ENCODE measurements around the gene NFX1. TPM values are rescaled to one million over a fixed set of nuclear protein-coding genes. Genes with fewer than 3 reads are reported as not detected.

Gene NFX1
- total RNA-seq, 2 experiments from 2014 or later, result 38.8 to 39.8 TPM

GRCh38 chr9:33291031-33291397 lies 698 bp downstream of the NFX1 start:
- ChIA-PET CTCF (interaction anchor here (1.0 to 3.0 kb wide), 4 partner anchors 14 to 176 kb away, joined by 3 to 14 read pairs (median 6); no protein-coding TSS in a partner anchor), POLR2A (interaction anchor here (0.5 to 1.7 kb wide), 17 partner anchors 9 to 268 kb away, joined by 3 to 22 read pairs (median 5); partner anchors contain the start of genes B4GALT1, BAG1, CHMP5 and DNAJA1)
- Mint-ChIP-seq H3K36me3 (ENCODE audit: low read depth) (peaks cover 40% of the 10 kb centered on the region), H3K27me3 (ENCODE audit: low read depth) (no peaks in the 10 kb centered on the region), H3K4me1 (ENCODE audit: low read depth) (peaks cover 63% of the 10 kb centered on the region), H3K4me3 (peak overlapping the region; percentile 97), H3K27ac (peak overlapping the region; percentile 100), H3K9me3 (ENCODE audit: insufficient read depth) (no peaks in the 10 kb centered on the region)
- DNase-seq, result no peak
- no peak for ATAC-seq

DNA sequence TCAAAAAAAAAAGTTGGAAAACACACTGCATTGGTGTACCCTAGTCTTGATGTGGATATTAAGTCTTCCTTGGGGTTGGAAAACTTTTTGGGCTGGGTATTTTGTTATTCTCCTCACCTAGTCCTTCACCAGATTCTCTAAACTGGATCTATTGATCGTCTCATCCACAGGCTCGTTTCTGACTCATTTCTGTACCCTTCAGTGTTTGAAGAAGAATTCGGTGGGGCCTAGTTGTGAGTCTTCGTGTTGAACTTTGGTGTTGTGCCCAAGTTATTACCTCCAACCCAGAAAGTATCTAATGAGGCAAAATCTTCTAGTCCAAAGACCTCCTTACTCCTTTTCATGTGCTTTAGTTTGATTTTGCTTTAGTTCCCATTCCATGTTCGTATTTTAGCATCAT lies 1.6 kb downstream of the NFX1 start:
- H3K36me3 Mint-ChIP-seq (ENCODE audit: low read depth), result peaks cover 43% of the 10 kb centered on the region
- no peaks in the 10 kb centered on the region for H3K27me3 Mint-ChIP-seq (ENCODE audit: low read depth)
- no peak for ATAC-seq
- no peaks in the 10 kb centered on the region for H3K9me3 Mint-ChIP-seq (ENCODE audit: insufficient read depth)
- H3K4me3 Mint-ChIP-seq, result peak overlapping the region; percentile 97
- H3K27ac Mint-ChIP-seq, result peak overlapping the region; percentile 8
- peaks cover 65% of the 10 kb centered on the region for H3K4me1 Mint-ChIP-seq (ENCODE audit: low read depth)
- ChIA-PET POLR2A (interaction anchor here (0.8 kb wide), 1 partner anchor 11 kb away, joined by 3 read pairs; no protein-coding TSS in a partner anchor), CTCF (interaction anchor here (1.0 to 3.0 kb wide), 2 partner anchors 124 to 175 kb away, joined by 4 to 14 read pairs; no protein-coding TSS in a partner anchor)
- no peak for DNase-seq

- H3K27ac Mint-ChIP-seq, result no peak overlapping the region
- CTCF ChIA-PET, result no interaction called here
Measured at GRCh38 chr9:33293782-33294181, 3.5 kb downstream of the NFX1 start.

DNA sequence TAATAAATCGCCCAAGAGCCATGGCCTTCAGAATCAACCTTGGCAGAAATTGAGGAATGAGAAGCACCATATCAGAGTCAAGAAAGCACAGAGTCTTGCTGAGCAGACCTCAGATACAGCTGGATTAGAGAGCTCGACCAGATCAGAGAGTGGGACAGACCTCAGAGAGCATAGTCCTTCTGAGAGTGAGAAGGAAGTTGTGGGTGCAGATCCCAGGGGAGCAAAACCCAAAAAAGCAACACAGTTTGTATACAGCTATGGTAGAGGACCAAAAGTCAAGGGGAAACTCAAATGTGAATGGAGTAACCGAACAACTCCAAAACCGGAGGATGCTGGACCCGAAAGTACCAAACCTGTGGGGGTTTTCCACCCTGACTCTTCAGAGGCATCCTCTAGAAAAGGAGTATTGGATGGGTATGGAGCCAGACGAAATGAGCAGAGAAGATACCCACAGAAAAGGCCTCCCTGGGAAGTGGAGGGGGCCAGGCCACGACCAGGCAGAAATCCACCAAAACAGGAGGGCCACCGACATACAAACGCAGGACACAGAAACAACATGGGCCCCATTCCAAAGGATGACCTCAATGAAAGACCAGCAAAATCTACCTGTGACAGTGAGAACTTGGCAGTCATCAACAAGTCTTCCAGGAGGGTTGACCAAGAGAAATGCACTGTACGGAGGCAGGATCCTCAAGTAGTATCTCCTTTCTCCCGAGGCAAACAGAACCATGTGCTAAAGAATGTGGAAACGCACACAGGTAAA lies 4.5 kb downstream of the NFX1 start:
- H3K27me3 Mint-ChIP-seq (ENCODE audit: low read depth), result no peaks in the 10 kb centered on the region
- POLR2A ChIA-PET, result no interaction called here
- ATAC-seq, result no peak
- H3K27ac Mint-ChIP-seq, result peak overlapping the region; percentile 6
- peaks cover 80% of the 10 kb centered on the region for H3K4me1 Mint-ChIP-seq (ENCODE audit: low read depth)
- CTCF ChIA-PET, result no interaction called here
- no peaks in the 10 kb centered on the region for H3K9me3 Mint-ChIP-seq (ENCODE audit: insufficient read depth)
- peaks cover 70% of the 10 kb centered on the region for H3K36me3 Mint-ChIP-seq (ENCODE audit: low read depth)
- DNase-seq, result no peak
- H3K4me3 Mint-ChIP-seq, result no peak overlapping the region

More at GRCh38 chr9:33293782-33294181, 3.5 kb downstream of the NFX1 start:
- DNase-seq, result no peak
- H3K36me3 Mint-ChIP-seq (ENCODE audit: low read depth), result peaks cover 61% of the 10 kb centered on the region
- POLR2A ChIA-PET, result no interaction called here
- peaks cover 73% of the 10 kb centered on the region for H3K4me1 Mint-ChIP-seq (ENCODE audit: low read depth)
- H3K9me3 Mint-ChIP-seq (ENCODE audit: insufficient read depth), result no peaks in the 10 kb centered on the region
- no peak for ATAC-seq
- H3K4me3 Mint-ChIP-seq, result no peak overlapping the region
- H3K27me3 Mint-ChIP-seq (ENCODE audit: low read depth), result no peaks in the 10 kb centered on the region

GRCh38 chr9:33295571-33295970 lies 5.3 kb downstream of the NFX1 start:
- peak overlapping the region; percentile 7 for H3K4me3 Mint-ChIP-seq
- H3K4me1 Mint-ChIP-seq (ENCODE audit: low read depth), result peaks cover 82% of the 10 kb centered on the region
- DNase-seq (no peak), ATAC-seq (no peak)
- no peaks in the 10 kb centered on the region for H3K9me3 Mint-ChIP-seq (ENCODE audit: insufficient read depth)
- peak overlapping the region; percentile 56 for H3K27ac Mint-ChIP-seq
- CTCF ChIA-PET, result interaction anchor here (1.4 kb wide), 1 partner anchor 9 kb away, joined by 4 read pairs; no protein-coding TSS in a partner anchor
- no peaks in the 10 kb centered on the region for H3K27me3 Mint-ChIP-seq (ENCODE audit: low read depth)
- POLR2A ChIA-PET, result interaction anchor here (0.6 kb wide), 1 partner anchor 9 kb away, joined by 3 read pairs; no protein-coding TSS in a partner anchor
- peaks cover 73% of the 10 kb centered on the region for H3K36me3 Mint-ChIP-seq (ENCODE audit: low read depth)

- Mint-ChIP-seq H3K27ac (peak overlapping the region; percentile 53), H3K27me3 (ENCODE audit: low read depth) (no peaks in the 10 kb centered on the region), H3K36me3 (ENCODE audit: low read depth) (peaks cover 69% of the 10 kb centered on the region), H3K9me3 (ENCODE audit: insufficient read depth) (no peaks in the 10 kb centered on the region), H3K4me1 (ENCODE audit: low read depth) (peaks cover 72% of the 10 kb centered on the region), H3K4me3 (peak overlapping the region; percentile 0)
- ChIA-PET CTCF (interaction anchor here (1.1 to 2.3 kb wide), 4 partner anchors 10 to 169 kb away, joined by 3 to 8 read pairs (median 4); no protein-coding TSS in a partner anchor), POLR2A (no interaction called here)
- DNase-seq, result no peak
- peak; percentile 45 for ATAC-seq
Measured at GRCh38 chr9:33297432-33297831, 7.1 kb downstream of the NFX1 start.

GRCh38 chr9:33300546-33300945 lies 10.2 kb downstream of the NFX1 start:
- peaks cover 52% of the 10 kb centered on the region for H3K4me1 Mint-ChIP-seq (ENCODE audit: low read depth)
- ATAC-seq (no peak), DNase-seq (no peak)
- H3K27me3 Mint-ChIP-seq (ENCODE audit: low read depth), result no peaks in the 10 kb centered on the region
- no peak overlapping the region for H3K4me3 Mint-ChIP-seq
- H3K9me3 Mint-ChIP-seq (ENCODE audit: insufficient read depth), result no peaks in the 10 kb centered on the region
- ChIA-PET POLR2A (interaction anchor here (1.2 kb wide), 1 partner anchor 10 kb away, joined by 6 read pairs; the partner anchor contains the start of gene NFX1), CTCF (interaction anchor here (1.2 to 1.4 kb wide), 3 partner anchors 9 to 17 kb away, joined by 3 read pairs; no protein-coding TSS in a partner anchor)
- H3K36me3 Mint-ChIP-seq (ENCODE audit: low read depth), result peaks cover 56% of the 10 kb centered on the region
- H3K27ac Mint-ChIP-seq, result no peak overlapping the region

DNA sequence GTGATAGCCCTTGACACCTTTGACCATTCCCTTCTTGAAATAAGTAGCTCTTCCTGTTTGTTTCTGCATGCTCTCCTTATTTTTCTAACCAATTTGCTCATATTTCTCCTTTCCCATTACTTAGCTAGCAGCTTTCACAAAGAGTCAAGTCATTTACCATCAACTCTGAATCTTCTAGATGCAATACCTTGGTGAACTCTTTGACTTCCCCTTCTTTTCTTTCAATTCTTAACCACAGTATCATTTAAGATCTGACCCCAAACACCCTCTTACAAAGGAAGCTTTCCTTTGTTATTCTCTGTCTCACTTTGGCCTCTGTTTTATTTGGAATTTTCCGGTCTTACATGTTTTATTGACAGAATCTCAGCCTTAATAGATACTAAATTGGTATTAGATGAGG lies 14.0 kb downstream of the NFX1 start:
- Mint-ChIP-seq H3K36me3 (ENCODE audit: low read depth) (peaks cover 44% of the 10 kb centered on the region), H3K9me3 (ENCODE audit: insufficient read depth) (no peaks in the 10 kb centered on the region), H3K27me3 (ENCODE audit: low read depth) (no peaks in the 10 kb centered on the region), H3K27ac (no peak overlapping the region), H3K4me1 (ENCODE audit: low read depth) (peaks cover 16% of the 10 kb centered on the region), H3K4me3 (no peak overlapping the region)
- DNase-seq (no peak), ATAC-seq (no peak)
- POLR2A ChIA-PET, result interaction anchor here (0.6 to 1.9 kb wide), 3 partner anchors 12 to 280 kb away, joined by 3 to 12 read pairs (median 3); partner anchors contain the start of genes DNAJA1 and NFX1
- CTCF ChIA-PET, result interaction anchor here (1.2 to 2.2 kb wide), 4 partner anchors 17 to 162 kb away, joined by 4 to 8 read pairs (median 6); no protein-coding TSS in a partner anchor

- ChIA-PET POLR2A (interaction anchor here (1.9 kb wide), 1 partner anchor 16 kb away, joined by 12 read pairs; the partner anchor contains the start of gene NFX1), CTCF (interaction anchor here (1.2 to 2.2 kb wide), 2 partner anchors 16 to 68 kb away, joined by 3 to 6 read pairs; partner anchors contain the start of gene NFX1)
- ATAC-seq (peak; percentile 72), DNase-seq (no peak)
- Mint-ChIP-seq H3K4me3 (no peak overlapping the region), H3K9me3 (ENCODE audit: insufficient read depth) (no peaks in the 10 kb centered on the region), H3K27ac (no peak overlapping the region), H3K4me1 (ENCODE audit: low read depth) (peaks cover 7% of the 10 kb centered on the region), H3K36me3 (ENCODE audit: low read depth) (peaks cover 38% of the 10 kb centered on the region), H3K27me3 (ENCODE audit: low read depth) (no peaks in the 10 kb centered on the region)
Measured at GRCh38 chr9:33306037-33306436, 15.7 kb downstream of the NFX1 start.

- no peak for ATAC-seq
- H3K9me3 Mint-ChIP-seq (ENCODE audit: insufficient read depth), result no peaks in the 10 kb centered on the region
- ChIA-PET POLR2A (no interaction called here), CTCF (no interaction called here)
- peaks cover 9% of the 10 kb centered on the region for H3K4me1 Mint-ChIP-seq (ENCODE audit: low read depth)
- DNase-seq, result no peak
- peaks cover 44% of the 10 kb centered on the region for H3K36me3 Mint-ChIP-seq (ENCODE audit: low read depth)
- H3K27me3 Mint-ChIP-seq (ENCODE audit: low read depth), result no peaks in the 10 kb centered on the region
- H3K4me3 Mint-ChIP-seq, result no peak overlapping the region
- no peak overlapping the region for H3K27ac Mint-ChIP-seq
Measured at GRCh38 chr9:33307067-33307466, 16.8 kb downstream of the NFX1 start.

DNA sequence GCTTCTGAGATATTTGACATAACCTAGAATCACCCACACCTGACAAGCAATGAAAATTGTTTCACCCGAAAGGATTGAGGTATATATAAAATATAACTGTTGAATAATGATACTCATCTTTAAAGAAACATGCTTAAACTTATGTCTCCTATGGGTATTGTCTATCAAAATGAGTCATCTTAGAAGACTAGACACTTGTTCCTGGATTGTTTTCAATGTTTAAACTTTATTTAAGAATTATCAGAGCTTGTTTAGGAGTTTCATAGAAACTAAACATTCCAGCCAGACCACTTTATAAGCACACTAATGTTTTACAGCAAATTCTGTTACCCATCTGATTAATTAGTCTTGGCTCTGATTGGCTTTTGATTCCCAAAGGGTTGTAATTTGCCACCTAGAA lies 19.6 kb downstream of the NFX1 start:
- DNase-seq, result no peak
- no peaks in the 10 kb centered on the region for H3K27me3 Mint-ChIP-seq (ENCODE audit: low read depth)
- ChIA-PET CTCF (interaction anchor here (1.3 to 1.6 kb wide), 3 partner anchors 9 to 105 kb away, joined by 3 to 5 read pairs (median 4); no protein-coding TSS in a partner anchor), POLR2A (interaction anchor here (0.7 kb wide), 1 partner anchor 10 kb away, joined by 3 read pairs; no protein-coding TSS in a partner anchor)
- no peaks in the 10 kb centered on the region for H3K9me3 Mint-ChIP-seq (ENCODE audit: insufficient read depth)
- H3K4me3 Mint-ChIP-seq, result no peak overlapping the region
- no peak overlapping the region for H3K27ac Mint-ChIP-seq
- H3K36me3 Mint-ChIP-seq (ENCODE audit: low read depth), result peaks cover 50% of the 10 kb centered on the region
- ATAC-seq, result no peak
- H3K4me1 Mint-ChIP-seq (ENCODE audit: low read depth), result peaks cover 3% of the 10 kb centered on the region

- ChIA-PET POLR2A (no interaction called here), CTCF (interaction anchor here (1.6 kb wide), 2 partner anchors 14 to 24 kb away, joined by 3 to 5 read pairs; no protein-coding TSS in a partner anchor)
- Mint-ChIP-seq H3K27me3 (ENCODE audit: low read depth) (no peaks in the 10 kb centered on the region), H3K27ac (no peak overlapping the region), H3K4me3 (no peak overlapping the region), H3K9me3 (ENCODE audit: insufficient read depth) (no peaks in the 10 kb centered on the region), H3K4me1 (ENCODE audit: low read depth) (peaks cover 3% of the 10 kb centered on the region), H3K36me3 (ENCODE audit: low read depth) (peaks cover 56% of the 10 kb centered on the region)
- ATAC-seq (no peak), DNase-seq (no peak)
Measured at GRCh38 chr9:33310748-33311147, 20.4 kb downstream of the NFX1 start.
